Calu3 (cell line): ENCODE results near the gene AURKB. TPM values are rescaled to one million over a fixed set of nuclear protein-coding genes. Genes with fewer than 3 reads are reported as not detected.
"Not testable (repeated sequence)": the region's sequence is repeated elsewhere in the genome, so short reads cannot be mapped to it uniquely, and the experiment has no call there.

ENCODE experiments used
- BruUV-seq: library from RNA; stranded (reverse); fragments of 400-500 nt; replicated peaks from 2 replicates; lab custom pipeline; 2021; lab: Mats Ljungman, UMichigan
- CTCF ChIA-PET: fragments of 300-600 bp; sonication (Branson Sonifier 250); formaldehyde crosslinking; loops from one replicate; lab custom pipeline; 2022; ENCODE audit warnings: antibody characterized with exemption; lab: Charles Lee
- DNase-seq: peaks from one replicate; pipeline ENCODE4 v3.0.0; 2022
- H3K27ac Mint-ChIP-seq: one replicate; pipeline ENCODE4 v1.8.0; 2022; ENCODE audit warnings: mixed read lengths; ENCODE audit not compliant: unreplicated experiment
- H3K27me3 Mint-ChIP-seq: one replicate; pipeline ENCODE4 v1.8.0; 2022; ENCODE audit warnings: mixed read lengths; ENCODE audit not compliant: unreplicated experiment
- H3K36me3 Mint-ChIP-seq: one replicate; pipeline ENCODE4 v1.8.0; 2022; ENCODE audit warnings: mild to moderate bottlenecking, moderate library complexity, mixed read lengths; ENCODE audit not compliant: insufficient read depth, unreplicated experiment
- H3K4me1 Mint-ChIP-seq: one replicate; pipeline ENCODE4 v1.8.0; 2022; ENCODE audit warnings: mild to moderate bottlenecking, low read depth, mixed read lengths; ENCODE audit not compliant: unreplicated experiment
- H3K4me3 Mint-ChIP-seq: one replicate; pipeline ENCODE4 v1.8.0; 2022; ENCODE audit warnings: mild to moderate bottlenecking, low read depth, moderate library complexity, mixed read lengths; ENCODE audit not compliant: unreplicated experiment
- H3K9me3 Mint-ChIP-seq: one replicate; pipeline ENCODE4 v1.8.0; 2022; ENCODE audit warnings: low read depth, mixed read lengths; ENCODE audit not compliant: unreplicated experiment
- CTCF ChIP-seq: fragments of 200-600 bp; IDR thresholded peaks from one replicate; pipeline ENCODE4 v1.8.0; 2022; ENCODE audit warnings: antibody characterized with exemption; ENCODE audit not compliant: unreplicated experiment
- intact Hi-C: fragments of 100-400 bp; cut with micrococcal nuclease; formaldehyde crosslinking; loops from one replicate; pipeline ENCODE4 v1.10.0; 2022; ENCODE audit not compliant: unreplicated experiment
- total RNA-seq: library from RNA; stranded (reverse); gene quantifications from 2 replicates; pipeline ENCODE4 v1.2.3, GENCODE V29; 2022

Gene AURKB
- total RNA-seq, 1 experiment from 2014 or later, result 78.9 TPM

GRCh38 chr17:8255499-8255898 lies 45.1 kb upstream of the AURKB start:
- intact Hi-C loops, result no loop called here

GRCh38 chr17:8254881-8255280 lies 44.5 kb upstream of the AURKB start:
- intact Hi-C loops, result no loop called here
- no TSS peak for BruUV-seq
- Mint-ChIP-seq H3K36me3 (peaks cover 12% of the 10 kb centered on the region), H3K9me3 (no peaks in the 10 kb centered on the region), H3K27ac (no peak overlapping the region), H3K4me3 (no peak overlapping the region), H3K4me1 (peaks cover 11% of the 10 kb centered on the region), H3K27me3 (no peaks in the 10 kb centered on the region)
- DNase-seq, result no peak
- TF ChIP-seq CTCF, result no peak
- CTCF ChIA-PET, result no interaction called here

More at GRCh38 chr17:8255499-8255898, 45.1 kb upstream of the AURKB start:
- CTCF ChIA-PET, result no interaction called here
- no TSS peak for BruUV-seq
- no peaks in the 10 kb centered on the region for H3K9me3 Mint-ChIP-seq
- no peak for DNase-seq
- no peak for TF ChIP-seq CTCF
- H3K27ac Mint-ChIP-seq, result no peak overlapping the region
- no peaks in the 10 kb centered on the region for H3K27me3 Mint-ChIP-seq
- peaks cover 12% of the 10 kb centered on the region for H3K36me3 Mint-ChIP-seq
- H3K4me1 Mint-ChIP-seq, result peaks cover 5% of the 10 kb centered on the region
- H3K4me3 Mint-ChIP-seq, result no peak overlapping the region

GRCh38 chr17:8253801-8254200 lies 43.4 kb upstream of the AURKB start:
- Mint-ChIP-seq H3K27me3 (no peaks in the 10 kb centered on the region), H3K9me3 (no peaks in the 10 kb centered on the region), H3K27ac (no peak overlapping the region), H3K4me3 (no peak overlapping the region), H3K36me3 (peaks cover 22% of the 10 kb centered on the region), H3K4me1 (peaks cover 19% of the 10 kb centered on the region)
- intact Hi-C loops, result no loop called here
- CTCF ChIA-PET, result no interaction called here
- no peak for DNase-seq
- no peak for TF ChIP-seq CTCF
- BruUV-seq, result no TSS peak

GRCh38 chr17:8251411-8251810 lies 41.0 kb upstream of the AURKB start:
- H3K27ac Mint-ChIP-seq, intact Hi-C loops, H3K4me3 Mint-ChIP-seq, H3K27me3 Mint-ChIP-seq, H3K9me3 Mint-ChIP-seq, DNase-seq, CTCF ChIA-PET, BruUV-seq: not testable (repeated sequence)
- Mint-ChIP-seq H3K36me3 (peaks cover 35% of the 10 kb centered on the region), H3K4me1 (peaks cover 19% of the 10 kb centered on the region)
